WTC11 (cell line): ENCODE measurements around the gene TM9SF1. TPM values are rescaled to one million over a fixed set of nuclear protein-coding genes. Genes with fewer than 3 reads are reported as not detected.

Experiments
- ATAC-seq: fragments of 200-7000 bp; cut with Tn5 transposase; 2 replicates; pipeline ENCODE4 v1.10.0; 2021; ENCODE audit warnings: mild to moderate bottlenecking, moderate library complexity
- CTCF ChIA-PET: fragments of 300-600 bp; sonication (Branson Sonifier 250); formaldehyde crosslinking; loops from one replicate; lab custom pipeline; 2021; ENCODE audit warnings: antibody characterized with exemption; lab: Charles Lee
- POLR2A ChIA-PET: fragments of 350-600 bp; sonication (Branson Sonifier 250); formaldehyde crosslinking; loops from one replicate; lab custom pipeline; 2021; ENCODE audit warnings: antibody characterized with exemption; lab: Charles Lee
- DNase-seq: peaks from one replicate; pipeline ENCODE4 v3.0.0; 2021; ENCODE audit warnings: low spot score
- H3K27ac Mint-ChIP-seq: 2 replicates; pipeline ENCODE4 v1.8.0; 2021; ENCODE audit warnings: mixed read lengths
- H3K27me3 Mint-ChIP-seq: 2 replicates; pipeline ENCODE4 v1.8.0; 2021; ENCODE audit warnings: low read depth, mild to moderate bottlenecking, moderate library complexity, mixed read lengths
- H3K36me3 Mint-ChIP-seq: 2 replicates; pipeline ENCODE4 v1.8.0; 2021; ENCODE audit warnings: mixed read lengths
- H3K4me1 Mint-ChIP-seq: 2 replicates; pipeline ENCODE4 v1.8.0; 2022; ENCODE audit warnings: mixed read lengths
- H3K4me3 Mint-ChIP-seq: 2 replicates; pipeline ENCODE4 v1.8.0; 2021; ENCODE audit warnings: mild to moderate bottlenecking, moderate library complexity, mixed read lengths
- H3K9me3 Mint-ChIP-seq: 2 replicates; pipeline ENCODE4 v1.8.0; 2021; ENCODE audit warnings: mixed read lengths
- ERG ChIP-seq: fragments of 250-450 bp; sonication (Bioruptor Pico); IDR thresholded peaks from 2 replicates; pipeline ENCODE4 v1.8.0; 2021; ENCODE audit warnings: mild to moderate bottlenecking
- ETV6 ChIP-seq: sonication (generic); formaldehyde crosslinking; IDR thresholded peaks from 2 replicates; pipeline ENCODE4 v1.8.1; 2022; ENCODE audit warnings: mild to moderate bottlenecking, missing genetic modification reagents
- FOXK1 ChIP-seq: sonication (generic); formaldehyde crosslinking; IDR thresholded peaks from 2 replicates; pipeline ENCODE4 v1.8.0; 2022; ENCODE audit warnings: mild to moderate bottlenecking, moderate library complexity, missing genetic modification reagents
- IRF1 ChIP-seq: sonication (generic); formaldehyde crosslinking; IDR thresholded peaks from 2 replicates; pipeline ENCODE4 v1.8.0; 2023; ENCODE audit warnings: missing genetic modification reagents
- NFYB ChIP-seq: sonication (generic); formaldehyde crosslinking; conservative IDR thresholded peaks from 2 replicates; pipeline ENCODE4 v1.8.0; 2022; ENCODE audit warnings: low read depth, missing genetic modification reagents
- RORB ChIP-seq: fragments of 250-450 bp; sonication (Bioruptor Pico); IDR thresholded peaks from 2 replicates; pipeline ENCODE4 v1.9.0; 2021; ENCODE audit warnings: mild to moderate bottlenecking
- SMAD4 ChIP-seq: sonication (generic); formaldehyde crosslinking; IDR thresholded peaks from 2 replicates; pipeline ENCODE4 v1.8.0; 2022; ENCODE audit warnings: mild to moderate bottlenecking, missing genetic modification reagents
- ZNF121 ChIP-seq: sonication (generic); formaldehyde crosslinking; IDR thresholded peaks from 2 replicates; pipeline ENCODE4 v1.8.0; 2023; ENCODE audit warnings: missing genetic modification reagents
- ZNF416 ChIP-seq: fragments of 250-450 bp; sonication (Bioruptor Pico); IDR thresholded peaks from 2 replicates; pipeline ENCODE4 v1.9.0; 2021; ENCODE audit warnings: mild to moderate bottlenecking, inconsistent platforms
- ZNF425 ChIP-seq: fragments of 250-450 bp; sonication (Bioruptor Pico); conservative IDR thresholded peaks from 2 replicates; pipeline ENCODE4 v1.9.0; 2021; ENCODE audit warnings: mild to moderate bottlenecking
- total RNA-seq: library from RNA; stranded (reverse); gene quantifications from 3 replicates; pipeline ENCODE4 v1.2.3, GENCODE V29; 2021
- TF ChIP-seq, protein P1 (sequence below): sonication (generic); formaldehyde crosslinking; IDR thresholded peaks from 2 replicates; pipeline ENCODE4 v1.8.1; 2022; ENCODE audit warnings: mild to moderate bottlenecking, moderate library complexity, missing genetic modification reagents
- TF ChIP-seq, protein P2 (sequence below): sonication (generic); formaldehyde crosslinking; IDR thresholded peaks from 2 replicates; pipeline ENCODE4 v1.8.0; 2022; ENCODE audit warnings: mild to moderate bottlenecking, missing genetic modification reagents
- TF ChIP-seq, protein P3 (sequence below): fragments of 250-450 bp; sonication (Bioruptor Pico); IDR thresholded peaks from 2 replicates; pipeline ENCODE4 v1.9.0; 2021; ENCODE audit warnings: mild to moderate bottlenecking, borderline replicate concordance
- TF ChIP-seq, protein P4 (sequence below): sonication (generic); formaldehyde crosslinking; IDR thresholded peaks from 2 replicates; pipeline ENCODE4 v1.8.1; 2022; ENCODE audit warnings: low read depth, mild to moderate bottlenecking, moderate library complexity, missing genetic modification reagents, borderline replicate concordance

TM9SF1 gene
- total RNA-seq, 1 experiment from 2014 or later = 27.9 TPM

- TF ChIP-seq ETV6 = no peak
- no peak for TF ChIP-seq ZNF425 (CRISPR knock-in tag)
- TF ChIP-seq, protein P1, sequence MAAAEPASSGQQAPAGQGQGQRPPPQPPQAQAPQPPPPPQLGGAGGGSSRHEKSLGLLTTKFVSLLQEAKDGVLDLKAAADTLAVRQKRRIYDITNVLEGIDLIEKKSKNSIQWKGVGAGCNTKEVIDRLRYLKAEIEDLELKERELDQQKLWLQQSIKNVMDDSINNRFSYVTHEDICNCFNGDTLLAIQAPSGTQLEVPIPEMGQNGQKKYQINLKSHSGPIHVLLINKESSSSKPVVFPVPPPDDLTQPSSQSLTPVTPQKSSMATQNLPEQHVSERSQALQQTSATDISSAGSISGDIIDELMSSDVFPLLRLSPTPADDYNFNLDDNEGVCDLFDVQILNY (CRISPR knock-in tag) = no peak
- no peak for TF ChIP-seq ERG (CRISPR knock-in tag)
- TF ChIP-seq SMAD4 (CRISPR knock-in tag) = no peak
- no peak for TF ChIP-seq FOXK1
These were observed 50.8 kb downstream of the TM9SF1 start (continued) for GRCh38 chr14:24144451-24144850.

GRCh38 chr14:24143511-24143910 lies 51.7 kb downstream of the TM9SF1 start:
- Mint-ChIP-seq H3K27me3 (no peaks in the 10 kb centered on the region), H3K4me3 (no peak overlapping the region), H3K36me3 (peaks cover 29% of the 10 kb centered on the region), H3K9me3 (no peaks in the 10 kb centered on the region), H3K4me1 (peaks cover 29% of the 10 kb centered on the region), H3K27ac (no peak overlapping the region)
- no peak for DNase-seq
- ChIA-PET CTCF (interaction anchor here (1.5 kb wide), 1 partner anchor 18 kb away, joined by 3 read pairs; the partner anchor contains the start of gene IRF9), POLR2A (no interaction called here)
- no peak for ATAC-seq
- TF ChIP-seq, protein P2, sequence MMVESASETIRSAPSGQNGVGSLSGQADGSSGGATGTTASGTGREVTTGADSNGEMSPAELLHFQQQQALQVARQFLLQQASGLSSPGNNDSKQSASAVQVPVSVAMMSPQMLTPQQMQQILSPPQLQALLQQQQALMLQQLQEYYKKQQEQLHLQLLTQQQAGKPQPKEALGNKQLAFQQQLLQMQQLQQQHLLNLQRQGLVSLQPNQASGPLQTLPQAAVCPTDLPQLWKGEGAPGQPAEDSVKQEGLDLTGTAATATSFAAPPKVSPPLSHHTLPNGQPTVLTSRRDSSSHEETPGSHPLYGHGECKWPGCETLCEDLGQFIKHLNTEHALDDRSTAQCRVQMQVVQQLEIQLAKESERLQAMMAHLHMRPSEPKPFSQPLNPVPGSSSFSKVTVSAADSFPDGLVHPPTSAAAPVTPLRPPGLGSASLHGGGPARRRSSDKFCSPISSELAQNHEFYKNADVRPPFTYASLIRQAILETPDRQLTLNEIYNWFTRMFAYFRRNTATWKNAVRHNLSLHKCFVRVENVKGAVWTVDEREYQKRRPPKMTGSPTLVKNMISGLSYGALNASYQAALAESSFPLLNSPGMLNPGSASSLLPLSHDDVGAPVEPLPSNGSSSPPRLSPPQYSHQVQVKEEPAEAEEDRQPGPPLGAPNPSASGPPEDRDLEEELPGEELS (CRISPR knock-in tag) = no peak
- TF ChIP-seq, protein P3, sequence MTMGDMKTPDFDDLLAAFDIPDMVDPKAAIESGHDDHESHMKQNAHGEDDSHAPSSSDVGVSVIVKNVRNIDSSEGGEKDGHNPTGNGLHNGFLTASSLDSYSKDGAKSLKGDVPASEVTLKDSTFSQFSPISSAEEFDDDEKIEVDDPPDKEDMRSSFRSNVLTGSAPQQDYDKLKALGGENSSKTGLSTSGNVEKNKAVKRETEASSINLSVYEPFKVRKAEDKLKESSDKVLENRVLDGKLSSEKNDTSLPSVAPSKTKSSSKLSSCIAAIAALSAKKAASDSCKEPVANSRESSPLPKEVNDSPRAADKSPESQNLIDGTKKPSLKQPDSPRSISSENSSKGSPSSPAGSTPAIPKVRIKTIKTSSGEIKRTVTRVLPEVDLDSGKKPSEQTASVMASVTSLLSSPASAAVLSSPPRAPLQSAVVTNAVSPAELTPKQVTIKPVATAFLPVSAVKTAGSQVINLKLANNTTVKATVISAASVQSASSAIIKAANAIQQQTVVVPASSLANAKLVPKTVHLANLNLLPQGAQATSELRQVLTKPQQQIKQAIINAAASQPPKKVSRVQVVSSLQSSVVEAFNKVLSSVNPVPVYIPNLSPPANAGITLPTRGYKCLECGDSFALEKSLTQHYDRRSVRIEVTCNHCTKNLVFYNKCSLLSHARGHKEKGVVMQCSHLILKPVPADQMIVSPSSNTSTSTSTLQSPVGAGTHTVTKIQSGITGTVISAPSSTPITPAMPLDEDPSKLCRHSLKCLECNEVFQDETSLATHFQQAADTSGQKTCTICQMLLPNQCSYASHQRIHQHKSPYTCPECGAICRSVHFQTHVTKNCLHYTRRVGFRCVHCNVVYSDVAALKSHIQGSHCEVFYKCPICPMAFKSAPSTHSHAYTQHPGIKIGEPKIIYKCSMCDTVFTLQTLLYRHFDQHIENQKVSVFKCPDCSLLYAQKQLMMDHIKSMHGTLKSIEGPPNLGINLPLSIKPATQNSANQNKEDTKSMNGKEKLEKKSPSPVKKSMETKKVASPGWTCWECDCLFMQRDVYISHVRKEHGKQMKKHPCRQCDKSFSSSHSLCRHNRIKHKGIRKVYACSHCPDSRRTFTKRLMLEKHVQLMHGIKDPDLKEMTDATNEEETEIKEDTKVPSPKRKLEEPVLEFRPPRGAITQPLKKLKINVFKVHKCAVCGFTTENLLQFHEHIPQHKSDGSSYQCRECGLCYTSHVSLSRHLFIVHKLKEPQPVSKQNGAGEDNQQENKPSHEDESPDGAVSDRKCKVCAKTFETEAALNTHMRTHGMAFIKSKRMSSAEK (CRISPR knock-in tag) = no peak
- TF ChIP-seq ZNF416 (CRISPR knock-in tag) = no peak
- TF ChIP-seq NFYB (CRISPR knock-in tag) = no peak
- TF ChIP-seq IRF1 (CRISPR knock-in tag) = no peak
- TF ChIP-seq ZNF121 (CRISPR knock-in tag) = no peak
- TF ChIP-seq RORB = no peak
- TF ChIP-seq, protein P4, sequence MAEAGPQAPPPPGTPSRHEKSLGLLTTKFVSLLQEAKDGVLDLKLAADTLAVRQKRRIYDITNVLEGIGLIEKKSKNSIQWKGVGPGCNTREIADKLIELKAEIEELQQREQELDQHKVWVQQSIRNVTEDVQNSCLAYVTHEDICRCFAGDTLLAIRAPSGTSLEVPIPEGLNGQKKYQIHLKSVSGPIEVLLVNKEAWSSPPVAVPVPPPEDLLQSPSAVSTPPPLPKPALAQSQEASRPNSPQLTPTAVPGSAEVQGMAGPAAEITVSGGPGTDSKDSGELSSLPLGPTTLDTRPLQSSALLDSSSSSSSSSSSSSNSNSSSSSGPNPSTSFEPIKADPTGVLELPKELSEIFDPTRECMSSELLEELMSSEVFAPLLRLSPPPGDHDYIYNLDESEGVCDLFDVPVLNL (CRISPR knock-in tag) = no peak
- TF ChIP-seq, all 79 proteins: peak for 0
